Dedifferentiated amniotic fluid mesenchymal stem cell (primary cell): ENCODE data around the gene TMC1.

ENCODE experiments used
- DNase-seq: peaks from one replicate; pipeline ENCODE4 v3.0.0-alpha.2; 2016; ENCODE audit errors: extremely low spot score

Gene TMC1

GRCh38 chr9:72614067-72614466, 92.7 kb downstream of the TMC1 start:
- DNase-seq = no peak

- DNase-seq = no peak
Measured at GRCh38 chr9:72615931-72616330, 94.5 kb downstream of the TMC1 start.

DNA sequence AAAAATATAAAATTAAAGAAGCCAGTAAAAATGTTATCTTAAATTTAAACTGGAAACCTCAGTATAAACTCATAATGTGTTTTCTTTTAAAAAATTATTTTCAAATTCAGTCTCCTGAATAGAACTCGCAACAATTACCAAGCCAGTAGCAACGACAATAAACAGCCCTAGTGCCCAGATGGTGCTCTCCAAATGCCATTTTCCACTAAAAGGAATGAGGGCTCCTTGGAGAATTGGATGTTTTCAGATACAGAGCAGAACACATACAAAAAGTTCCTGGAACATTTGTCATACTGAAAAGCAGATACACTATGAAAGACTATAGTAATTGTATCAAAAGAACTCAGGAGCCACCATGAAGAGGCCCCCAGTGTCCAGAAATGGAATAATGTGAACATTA, 97.4 kb downstream of the TMC1 start:
- no peak for DNase-seq

DNA sequence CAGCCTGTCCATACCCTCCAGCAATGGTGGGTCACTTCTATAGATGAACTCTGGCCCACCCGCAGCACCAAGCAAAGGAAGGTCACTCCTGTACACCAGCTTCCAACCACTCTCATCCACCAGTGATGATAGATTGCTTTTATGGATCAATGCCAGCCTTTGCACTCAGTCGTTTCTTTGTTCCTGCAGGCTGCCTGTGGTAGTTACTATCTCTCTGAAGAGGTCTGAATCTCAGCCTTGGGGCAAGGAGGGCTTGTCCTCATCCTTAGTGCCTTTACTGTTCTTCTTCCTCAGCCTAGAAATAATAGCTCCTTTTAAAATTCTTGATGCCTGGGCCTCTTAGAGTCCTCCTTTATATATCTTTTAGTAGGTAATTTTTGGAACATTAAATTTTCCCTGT, 100.8 kb downstream of the TMC1 start:
- DNase-seq = no peak

GRCh38 chr9:72623156-72623555, 101.7 kb downstream of the TMC1 start:
- DNase-seq = no peak

GRCh38 chr9:72627147-72627546, 105.7 kb downstream of the TMC1 start:
- DNase-seq = no peak

DNA sequence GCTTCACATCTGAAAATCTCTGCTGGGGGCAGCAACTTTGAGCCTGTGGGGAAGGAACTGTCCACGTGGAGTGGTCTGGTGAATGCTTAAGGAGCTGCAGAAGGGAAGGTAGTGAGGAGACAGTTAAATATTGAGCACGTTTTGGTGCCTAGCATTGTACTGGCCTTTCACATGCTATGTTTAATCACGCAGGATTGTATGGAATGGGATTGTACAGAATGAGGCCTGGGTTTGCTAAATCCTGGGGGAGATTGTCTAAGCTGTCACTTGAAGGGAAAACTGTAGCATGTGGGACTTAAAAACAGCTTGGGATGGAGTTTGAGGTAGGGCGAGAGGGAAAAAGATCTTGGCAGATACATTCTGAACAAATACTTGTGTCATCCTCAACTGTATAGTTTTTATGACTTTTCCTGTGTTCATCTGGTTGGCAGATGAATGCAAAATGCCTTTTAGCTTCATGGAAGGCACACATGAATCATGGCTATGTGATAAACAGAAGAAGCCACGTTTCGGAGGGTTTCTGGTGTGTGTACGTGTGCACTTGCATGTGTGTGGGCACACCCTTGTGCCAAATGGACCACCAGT, 106.6 kb downstream of the TMC1 start:
- no peak for DNase-seq

- DNase-seq = peak; percentile 56
Measured at GRCh38 chr9:72633966-72634365, 112.6 kb downstream of the TMC1 start.

DNA sequence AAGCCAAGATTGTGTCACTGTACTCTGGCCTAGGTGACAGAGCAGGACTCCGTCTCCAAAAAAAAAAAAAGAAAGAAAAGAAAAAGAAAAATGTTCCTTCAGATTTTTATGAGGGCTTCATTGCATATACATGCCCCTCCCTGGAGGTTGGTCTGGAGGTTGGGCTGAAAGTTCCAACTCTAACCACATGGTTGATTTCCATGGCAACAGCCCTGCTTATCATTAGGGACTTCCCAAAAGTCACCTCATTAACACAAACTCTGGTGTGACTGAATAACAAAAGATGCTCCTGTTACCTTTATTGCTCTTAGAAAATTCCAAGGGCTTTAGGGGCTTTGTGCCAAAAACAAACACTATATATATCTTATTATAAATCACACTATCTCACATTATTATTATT, 113.8 kb downstream of the TMC1 start:
- DNase-seq = no peak

- DNase-seq = no peak
Measured at GRCh38 chr9:72636621-72637020, 115.2 kb downstream of the TMC1 start.

DNA sequence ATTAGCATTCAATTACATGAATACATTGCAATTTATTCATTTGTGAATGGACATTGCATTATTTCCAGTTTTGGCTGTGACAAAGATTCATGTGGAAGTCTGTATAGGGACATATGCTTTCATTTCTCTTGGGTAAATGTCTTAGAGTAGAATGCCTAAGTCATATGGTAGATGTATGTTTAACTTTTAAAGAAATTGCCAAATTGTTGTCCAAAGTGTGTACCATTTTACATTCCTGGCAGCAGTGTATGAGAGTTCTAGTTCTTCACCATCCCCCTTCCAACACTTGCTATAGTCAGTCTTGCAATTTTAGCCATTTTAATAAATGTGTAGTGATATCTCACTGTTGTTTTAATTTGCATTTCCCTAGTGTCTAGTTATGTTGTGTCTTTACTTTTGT, 122.2 kb downstream of the TMC1 start:
- DNase-seq = no peak

GRCh38 chr9:72646061-72646460, 124.7 kb downstream of the TMC1 start:
- DNase-seq = no peak

DNA sequence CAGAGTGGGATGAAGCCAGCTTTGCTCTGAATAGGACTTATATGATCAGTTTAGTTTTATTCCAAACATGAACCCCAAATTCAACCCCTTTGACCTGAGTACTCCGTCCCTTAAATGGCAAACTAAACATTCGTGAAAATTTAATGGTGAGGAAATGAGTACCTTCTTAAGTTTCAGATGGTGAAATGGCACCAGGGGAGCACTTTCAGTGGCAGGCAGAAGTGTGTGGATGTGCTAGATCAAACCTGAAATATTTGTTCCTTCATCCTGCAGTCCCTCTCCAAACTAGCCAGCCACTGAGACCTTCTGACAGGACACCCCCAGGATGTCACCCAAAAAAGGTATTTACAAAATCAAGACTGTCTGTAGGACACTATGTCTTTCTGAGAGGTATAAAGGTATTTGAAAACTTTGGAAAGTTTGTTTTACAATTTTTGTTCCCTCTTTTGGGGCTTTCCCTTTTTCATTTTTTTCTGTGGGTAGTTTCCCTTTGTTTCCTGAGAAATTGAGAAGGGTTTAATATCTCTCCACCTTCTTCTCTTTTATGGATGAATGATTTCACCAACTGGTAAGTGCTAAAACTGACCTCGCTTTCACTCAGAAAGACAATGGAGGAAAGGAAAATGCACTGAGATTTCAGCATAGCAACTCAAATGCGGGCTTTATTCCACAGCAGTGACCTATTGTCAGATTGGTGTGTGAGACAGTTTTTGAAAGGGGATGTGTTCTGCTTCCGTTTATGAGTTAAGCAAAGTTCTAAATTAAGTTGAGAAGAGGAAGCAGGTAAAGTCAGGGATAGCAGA, 127.1 kb downstream of the TMC1 start:
- DNase-seq = no peak

DNA sequence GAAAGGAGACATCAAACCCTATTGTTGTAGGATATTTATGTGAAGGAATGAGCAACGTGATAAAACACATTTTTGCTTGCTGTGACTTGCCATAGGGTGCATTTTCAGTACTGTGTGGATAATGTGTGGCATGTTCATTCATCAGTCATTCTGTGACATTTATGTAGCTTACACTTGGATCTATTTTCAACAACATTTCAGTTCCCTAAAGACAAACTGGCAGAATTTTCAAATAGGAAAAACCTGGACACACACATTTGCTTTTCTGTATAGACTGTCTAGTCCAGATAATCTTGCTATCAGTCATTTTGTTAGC, 127.7 kb downstream of the TMC1 start:
- no peak for DNase-seq

DNA sequence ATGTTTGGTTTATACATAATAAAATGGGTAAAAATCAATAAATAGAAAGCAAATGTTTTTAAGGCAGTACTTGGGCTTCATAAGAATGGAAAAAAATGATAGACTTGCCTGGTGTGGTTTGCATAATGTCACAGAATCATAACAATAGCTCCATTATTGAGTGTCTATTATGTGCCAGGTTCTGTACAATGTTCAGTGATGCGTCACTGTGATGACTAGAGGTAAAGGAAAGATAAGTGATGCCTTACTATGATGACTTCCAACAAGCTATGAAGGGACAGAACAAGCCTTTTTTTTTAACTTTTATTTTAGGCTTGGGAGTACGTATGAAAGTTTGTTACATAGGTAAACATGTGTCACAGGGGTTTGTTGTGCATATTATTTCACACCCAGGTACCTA, 128.8 kb downstream of the TMC1 start:
- DNase-seq = no peak

DNA sequence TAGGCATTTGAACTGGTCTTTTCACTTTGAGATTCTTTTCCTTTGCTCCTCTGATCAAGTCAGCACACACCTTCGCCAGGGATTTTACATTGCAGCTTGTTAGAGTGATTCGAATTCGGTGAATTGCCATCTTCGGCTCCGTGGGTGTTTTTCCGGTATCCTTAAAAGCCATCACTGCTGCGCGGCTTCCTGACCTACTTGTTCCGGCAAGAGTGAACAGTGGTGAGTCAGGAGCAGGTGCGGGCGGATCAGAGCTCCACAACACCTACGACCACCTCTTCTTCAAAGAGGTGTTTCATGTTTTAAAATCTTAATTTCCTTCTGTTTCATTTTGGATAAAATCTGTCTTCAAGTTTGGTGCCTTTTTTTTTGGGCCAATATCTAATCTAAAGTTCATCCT, 134.6 kb downstream of the TMC1 start:
- no peak for DNase-seq

GRCh38 chr9:72657023-72657422, 135.6 kb downstream of the TMC1 start:
- DNase-seq = no peak

- DNase-seq = no peak
Measured at GRCh38 chr9:72658703-72659102, 137.3 kb downstream of the TMC1 start.

DNA sequence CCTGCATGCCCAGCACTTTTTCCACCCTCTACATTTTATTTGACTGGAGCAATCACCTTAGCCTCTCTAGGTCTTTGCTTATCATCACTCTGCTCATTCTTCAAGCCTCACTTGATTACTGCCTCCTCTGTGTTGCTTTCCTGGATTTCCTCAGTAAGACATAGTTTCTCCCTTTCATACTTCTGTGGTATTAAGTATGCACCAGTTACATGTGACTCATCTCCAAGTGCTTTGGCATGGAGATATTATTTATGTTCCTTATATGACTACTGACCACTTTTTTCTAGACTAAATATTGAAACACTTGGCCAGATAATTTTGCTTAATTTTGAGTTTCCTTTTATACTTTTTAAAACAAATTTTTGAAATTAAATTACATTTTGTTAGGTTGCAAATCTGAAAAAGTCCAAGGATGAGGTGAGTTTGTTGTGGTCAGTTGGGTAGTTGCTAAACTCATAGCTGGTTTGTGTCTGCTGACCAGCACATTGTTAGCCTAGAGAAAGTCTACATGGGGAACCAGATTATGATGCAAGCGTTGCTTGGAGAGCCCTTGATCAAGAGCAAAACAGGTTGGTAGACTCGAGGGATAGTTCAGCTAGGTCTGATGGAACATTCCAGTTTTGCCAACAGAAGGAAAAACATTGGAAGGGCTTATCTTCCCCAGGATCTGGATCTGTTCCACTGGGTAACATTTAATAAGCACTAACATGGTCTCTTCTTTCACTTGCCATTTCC, 140.2 kb downstream of the TMC1 start:
- peak; percentile 61 for DNase-seq

- DNase-seq = peak; percentile 49
Measured at GRCh38 chr9:72665421-72665820, 144.0 kb downstream of the TMC1 start.

GRCh38 chr9:72667181-72667580, 145.8 kb downstream of the TMC1 start:
- DNase-seq = no peak

DNA sequence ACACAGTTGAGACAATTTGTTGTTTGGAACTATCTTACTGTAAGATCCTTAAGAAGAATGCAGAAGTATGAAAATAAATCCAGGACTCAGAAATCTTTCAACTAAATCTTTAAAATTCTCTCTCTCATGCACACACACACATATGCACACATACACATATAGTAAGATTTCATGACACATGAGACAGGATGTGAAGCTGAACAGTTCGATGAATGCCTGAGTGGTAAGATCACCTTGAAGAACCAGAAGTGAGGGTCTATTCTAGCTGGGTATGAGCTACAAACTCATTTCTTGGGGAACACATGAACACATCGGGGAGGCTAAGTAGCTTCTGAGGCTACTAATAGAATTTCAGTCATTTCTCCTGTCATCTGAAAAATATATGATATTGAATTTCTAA, 153.6 kb downstream of the TMC1 start:
- DNase-seq = no peak

DNA sequence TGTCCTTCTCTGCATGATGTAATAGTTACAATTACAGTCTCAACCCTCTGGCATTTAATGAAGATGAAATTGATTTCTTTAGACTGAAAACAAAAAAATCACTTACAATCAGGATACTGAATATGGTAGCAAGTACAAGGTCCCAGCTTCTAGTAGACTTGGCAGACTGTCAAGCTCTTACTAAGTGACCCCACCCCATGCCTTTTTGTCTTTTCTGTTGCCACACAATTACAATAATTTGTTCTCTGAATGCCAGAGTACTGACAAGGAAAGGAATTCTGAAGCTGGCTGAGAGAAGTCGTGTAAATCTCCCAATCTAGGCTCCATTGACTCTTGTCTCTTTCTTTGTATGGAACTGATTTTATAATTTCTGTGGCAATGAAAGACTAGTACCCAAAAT, 154.2 kb downstream of the TMC1 start:
- peak; percentile 85 for DNase-seq
